H1 (cell line): Measurements from ENCODE around the gene AICDA. TPM values are rescaled to one million over a fixed set of nuclear protein-coding genes. Genes with fewer than 3 reads are reported as not detected.
"Not testable (repeated sequence)": the region's sequence is repeated elsewhere in the genome, so short reads cannot be mapped to it uniquely, and the experiment has no call there.

ENCODE experiments used
- CTCF ChIA-PET: fragments of 300-600 bp; sonication (Branson Sonifier 250); formaldehyde crosslinking; loops from one replicate; lab custom pipeline; 2021; ENCODE audit not compliant: partially characterized antibody; lab: Charles Lee
- POLR2A ChIA-PET: fragments of 300-600 bp; sonication (Branson Sonifier 250); formaldehyde crosslinking; loops from one replicate; lab custom pipeline; 2021; ENCODE audit warnings: inconsistent platforms; ENCODE audit not compliant: partially characterized antibody; lab: Charles Lee
- DNase-seq, 2 experiments: peaks; one replicate each; pipeline versions ENCODE4 v3.0.0 to v3.0.0-alpha.2; 2010 to 2022; ENCODE audit warnings: low spot score in 2 of 2, low read depth in 1 of 2, mixed read lengths in 1 of 2
- FAIRE-seq: peaks from 2 replicates; lab custom pipeline; 2011; peaks lifted over from hg19 to GRCh38; lab: Jason Lieb, UNC
- H2AFZ ChIP-seq: 2 replicates; pipeline ENCODE4 v1.8.1; 2012; ENCODE audit warnings: low read length, inconsistent platforms
- H2AK5ac ChIP-seq: 2 replicates; pipeline ENCODE4 v1.6.1; 2013; ENCODE audit warnings: low read depth, low read length
- H2BK120ac ChIP-seq: replicated peaks from 2 replicates; pipeline ENCODE3; 2013; ENCODE audit warnings: low read depth, low read length, inconsistent platforms
- H2BK12ac ChIP-seq: 2 replicates; pipeline ENCODE4 v1.6.1; 2013; ENCODE audit warnings: low read depth, low read length
- H2BK15ac ChIP-seq: 2 replicates; pipeline ENCODE4 v1.6.1; 2013; ENCODE audit warnings: low read length
- H2BK20ac ChIP-seq: 2 replicates; pipeline ENCODE4 v1.6.1; 2013; ENCODE audit warnings: low read length
- H2BK5ac ChIP-seq: 2 replicates; pipeline ENCODE4 v1.6.1; 2013; ENCODE audit warnings: low read depth, low read length
- H3K14ac ChIP-seq: 2 replicates; pipeline ENCODE4 v1.6.1; 2013; ENCODE audit warnings: inconsistent platforms; ENCODE audit not compliant: insufficient read length
- H3K18ac ChIP-seq: 2 replicates; pipeline ENCODE4 v1.6.1; 2013; ENCODE audit warnings: low read length; ENCODE audit errors: extremely low read depth
- H3K23ac ChIP-seq: 2 replicates; pipeline ENCODE4 v1.6.1; 2013; ENCODE audit warnings: inconsistent platforms; ENCODE audit not compliant: insufficient read length
- H3K23me2 ChIP-seq: 2 replicates; pipeline ENCODE4 v1.6.1; 2013; ENCODE audit warnings: low read depth, low read length
- H3K27ac ChIP-seq: 2 replicates; pipeline ENCODE4 v1.6.1; 2011; ENCODE audit warnings: low read depth, low read length, inconsistent platforms
- H3K27me3 ChIP-seq, 4 experiments: replicated peaks in 1 of 4; 1 replicate in 1 of 4; 2 replicates in 3 of 4; pipeline versions ENCODE4 v1.6.1 to v1.8.1; 2011 to 2013; ENCODE audit warnings: low read length in 3 of 4, mild to moderate bottlenecking in 3 of 4, inconsistent platforms in 2 of 4, mixed read lengths in 2 of 4, moderate library complexity in 1 of 4; ENCODE audit not compliant: control insufficient read depth in 3 of 4, insufficient read depth in 3 of 4; ENCODE audit errors: extremely low read depth in 1 of 4
- H3K36me3 ChIP-seq, 4 experiments: 2 replicates each; pipeline versions ENCODE4 v1.6.1 to v1.8.1; 2011 to 2013; ENCODE audit warnings: mild to moderate bottlenecking in 4 of 4, low read length in 3 of 4, moderate library complexity in 2 of 4, control low read depth in 1 of 4, inconsistent platforms in 1 of 4; ENCODE audit not compliant: insufficient read depth in 4 of 4, control insufficient read depth in 2 of 4
- H3K4ac ChIP-seq: replicated peaks from 2 replicates; pipeline ENCODE3; 2013; ENCODE audit warnings: low read length, low read depth, mixed read lengths, inconsistent platforms; ENCODE audit not compliant: insufficient read length
- H3K4me1 ChIP-seq, 4 experiments: replicated peaks in 1 of 4; 1 replicate in 1 of 4; 2 replicates in 3 of 4; pipeline versions ENCODE4 v1.6.1 to v1.8.1; 2011 to 2013; ENCODE audit warnings: low read length in 3 of 4, inconsistent platforms in 2 of 4, mixed read lengths in 1 of 4; ENCODE audit not compliant: insufficient read depth in 4 of 4, control insufficient read depth in 3 of 4
- H3K4me2 ChIP-seq, 2 experiments: 2 replicates each; pipeline versions ENCODE4 v1.6.1 to v1.8.1; 2011 to 2013; ENCODE audit warnings: low read depth in 2 of 2, low read length in 2 of 2, control low read depth in 1 of 2, inconsistent platforms in 1 of 2, mild to moderate bottlenecking in 1 of 2; ENCODE audit not compliant: insufficient read depth in 1 of 2
- H3K4me3 ChIP-seq, 4 experiments: fragments of 200-600, 300-600 bp in 1 of 4; sonication (generic), shearing (Covaris generic), sonication (Bioruptor Twin) in 1 of 4; 2 replicates each; pipeline versions ENCODE4 v1.5.1 to v1.8.1; 2011 to 2016; ENCODE audit warnings: low read length in 4 of 4, low read depth in 3 of 4, control low read depth in 2 of 4, inconsistent platforms in 2 of 4, mild to moderate bottlenecking in 2 of 4, mixed read lengths in 1 of 4, moderate library complexity in 1 of 4; ENCODE audit not compliant: insufficient read depth in 2 of 4; ENCODE audit errors: extremely low read depth in 1 of 4
- H3K56ac ChIP-seq: replicated peaks from 2 replicates; pipeline ENCODE3; 2013; ENCODE audit warnings: low read depth, mild to moderate bottlenecking, mixed read lengths, low read length, inconsistent platforms; ENCODE audit not compliant: insufficient read length
- H3K79me1 ChIP-seq: 2 replicates; pipeline ENCODE4 v1.6.1; 2013; ENCODE audit warnings: low read depth, low read length, control low read depth
- H3K79me2 ChIP-seq, 2 experiments: 2 replicates each; pipeline versions ENCODE4 v1.6.1 to v1.8.1; 2012 to 2013; ENCODE audit warnings: low read length in 2 of 2, mild to moderate bottlenecking in 2 of 2, inconsistent platforms in 1 of 2; ENCODE audit not compliant: insufficient read depth in 2 of 2, control insufficient read depth in 1 of 2
- H3K9ac ChIP-seq, 4 experiments: replicated peaks in 1 of 4; 1 replicate in 1 of 4; 2 replicates in 3 of 4; pipeline versions ENCODE4 v1.6.1 to v1.8.1; 2011 to 2013; ENCODE audit warnings: low read depth in 3 of 4, low read length in 3 of 4, control low read depth in 2 of 4, mild to moderate bottlenecking in 2 of 4, moderate library complexity in 2 of 4, inconsistent platforms in 1 of 4; ENCODE audit errors: extremely low read depth in 1 of 4
- H3K9me3 ChIP-seq, 2 experiments: 2 replicates each; pipeline versions ENCODE4 v1.6.1 to v1.8.1; 2012 to 2013; ENCODE audit warnings: mild to moderate bottlenecking in 2 of 2, moderate library complexity in 2 of 2, control low read depth in 1 of 2, inconsistent platforms in 1 of 2, low read depth in 1 of 2, low read length in 1 of 2, mixed read lengths in 1 of 2; ENCODE audit not compliant: insufficient read depth in 2 of 2
- H4K20me1 ChIP-seq, 2 experiments: replicated peaks in 1 of 2; 2 replicates each; pipeline versions ENCODE3 to v1.8.1; 2011 to 2013; ENCODE audit warnings: inconsistent platforms in 2 of 2, low read length in 2 of 2, mild to moderate bottlenecking in 1 of 2; ENCODE audit not compliant: insufficient read depth in 2 of 2, control insufficient read depth in 1 of 2
- H4K5ac ChIP-seq: 2 replicates; pipeline ENCODE4 v1.6.1; 2013; ENCODE audit warnings: low read length, low read depth, mixed read lengths, inconsistent platforms; ENCODE audit not compliant: insufficient read length
- H4K8ac ChIP-seq: 2 replicates; pipeline ENCODE4 v1.8.0; 2013; ENCODE audit warnings: mild to moderate bottlenecking, moderate library complexity, low read length, inconsistent platforms; ENCODE audit not compliant: insufficient read depth; ENCODE audit errors: extremely low read depth
- H4K91ac ChIP-seq: replicated peaks from 2 replicates; pipeline ENCODE3; 2013; ENCODE audit warnings: low read length, mixed read lengths, inconsistent platforms; ENCODE audit not compliant: insufficient read length
- RAD21 ChIP-seq, 2 experiments: IDR thresholded peaks in 1 of 2; conservative IDR thresholded peaks in 1 of 2; 2 replicates each; pipeline ENCODE4 v1.6.1; 2011; ENCODE audit warnings: low read depth in 2 of 2, low read length in 2 of 2, improper control_type of control experiment in 1 of 2, inconsistent platforms in 1 of 2, mild to moderate bottlenecking in 1 of 2, moderate library complexity in 1 of 2
- WGBS, 2 experiments: shearing (Covaris generic) in 1 of 2; methylation state at CpG; one replicate each; pipeline versions ENCODE4 v1.1.6 to v1.1.7; 2013 to 2015; ENCODE audit warnings: low lambda C conversion rate in 2 of 2, mixed read lengths in 2 of 2, inconsistent platforms in 1 of 2, low coverage in 1 of 2, missing lambda C conversion rate in 1 of 2; ENCODE audit not compliant: insufficient replicate concordance in 2 of 2, insufficient coverage in 1 of 2, insufficient read length in 1 of 2; ENCODE audit errors: extremely low coverage in 1 of 2, missing lambda C conversion rate in 1 of 2; 5-methylcytosine and 5-hydroxymethylcytosine counted together
- polyA plus RNA-seq, 7 experiments: library from polyadenylated mRNA; depleted of rRNA in 3 of 7; stranded (reverse) in 5 of 7; unstranded in 2 of 7; fragments of >200 nt in 5 of 7; fragments of 200-250 nt in 2 of 7; gene quantifications; 1 replicate in 5 of 7; 2 replicates in 1 of 7; 4 replicates in 1 of 7; pipeline versions ENCODE4 v1.2.1 to v1.2.3, GENCODE V29; 2011 to 2013; ENCODE audit warnings: missing spikeins in 2 of 7, mixed read lengths in 2 of 7
- total RNA-seq: library from RNA; stranded (reverse); fragmentation: NEBNext Ultra II Directional; extraction: Animal tissue kit (Norgen Biotek cat#: 25700); gene quantifications from 2 replicates; pipeline ENCODE4 v1.2.1, GENCODE V29; 2021
- TF ChIP-seq, protein P1 (sequence below), 3 experiments: IDR thresholded peaks; 1 replicate in 2 of 3; 2 replicates in 1 of 3; pipeline versions ENCODE4 v1.5.1 to v1.6.1; 2011; ENCODE audit warnings: low read length in 3 of 3, mild to moderate bottlenecking in 3 of 3, inconsistent platforms in 2 of 3, low read depth in 1 of 3, moderate library complexity in 1 of 3; ENCODE audit not compliant: insufficient read depth in 1 of 3; ENCODE audit errors: control extremely low read depth in 1 of 3

Gene AICDA
- total and polyA plus RNA-seq, 2 of the 8 experiments (the other 6 are each of a cell fraction or from before 2014, with no cell fraction given): not detected

DNA sequence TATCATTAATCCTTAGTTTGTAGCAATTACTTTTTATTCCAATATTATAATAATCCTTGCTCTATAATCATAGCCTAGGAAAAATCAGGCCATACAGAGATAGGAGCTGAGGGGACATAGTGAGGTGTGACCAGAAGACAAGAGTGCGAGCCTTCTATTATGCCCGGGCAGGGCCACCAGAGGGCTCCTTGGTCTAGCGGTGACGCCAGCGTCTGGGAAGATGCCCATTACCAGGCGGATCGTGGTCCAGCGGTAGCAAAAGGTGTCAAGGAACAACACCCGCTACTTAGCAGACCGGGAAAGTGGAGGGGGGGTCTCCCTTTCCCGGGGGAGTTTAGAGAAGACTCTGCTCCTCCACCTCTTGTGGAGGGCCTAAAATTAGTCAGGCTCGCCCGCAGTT lies 28.2 kb downstream of the AICDA start:
- H3K4me1 ChIP-seq, H3K27ac ChIP-seq, H3K14ac ChIP-seq, H2AFZ ChIP-seq, H3K23ac ChIP-seq, POLR2A ChIA-PET, H4K5ac ChIP-seq, H2BK15ac ChIP-seq, H3K4ac ChIP-seq, H2BK20ac ChIP-seq, H3K9ac ChIP-seq, H2AK5ac ChIP-seq, H3K4me2 ChIP-seq, H3K23me2 ChIP-seq, H3K56ac ChIP-seq, H3K4me3 ChIP-seq, H4K8ac ChIP-seq, H2BK12ac ChIP-seq, H3K79me2 ChIP-seq, H4K20me1 ChIP-seq, H3K36me3 ChIP-seq, H3K27me3 ChIP-seq, H4K91ac ChIP-seq, H3K79me1 ChIP-seq, H3K18ac ChIP-seq, H3K9me3 ChIP-seq, H2BK5ac ChIP-seq, H2BK120ac ChIP-seq, FAIRE-seq: not testable (repeated sequence)
- WGBS, 2 experiments: 96% methylated on average over 11 of the region's 13 CpGs; no CpG with 5 or more reads in 1 of the 2 experiments
- TF ChIP-seq, protein P1, sequence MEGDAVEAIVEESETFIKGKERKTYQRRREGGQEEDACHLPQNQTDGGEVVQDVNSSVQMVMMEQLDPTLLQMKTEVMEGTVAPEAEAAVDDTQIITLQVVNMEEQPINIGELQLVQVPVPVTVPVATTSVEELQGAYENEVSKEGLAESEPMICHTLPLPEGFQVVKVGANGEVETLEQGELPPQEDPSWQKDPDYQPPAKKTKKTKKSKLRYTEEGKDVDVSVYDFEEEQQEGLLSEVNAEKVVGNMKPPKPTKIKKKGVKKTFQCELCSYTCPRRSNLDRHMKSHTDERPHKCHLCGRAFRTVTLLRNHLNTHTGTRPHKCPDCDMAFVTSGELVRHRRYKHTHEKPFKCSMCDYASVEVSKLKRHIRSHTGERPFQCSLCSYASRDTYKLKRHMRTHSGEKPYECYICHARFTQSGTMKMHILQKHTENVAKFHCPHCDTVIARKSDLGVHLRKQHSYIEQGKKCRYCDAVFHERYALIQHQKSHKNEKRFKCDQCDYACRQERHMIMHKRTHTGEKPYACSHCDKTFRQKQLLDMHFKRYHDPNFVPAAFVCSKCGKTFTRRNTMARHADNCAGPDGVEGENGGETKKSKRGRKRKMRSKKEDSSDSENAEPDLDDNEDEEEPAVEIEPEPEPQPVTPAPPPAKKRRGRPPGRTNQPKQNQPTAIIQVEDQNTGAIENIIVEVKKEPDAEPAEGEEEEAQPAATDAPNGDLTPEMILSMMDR (IDR thresholded peaks at IDR 0.05; ENCODE audit: control extremely low read depth in 1 of 3, insufficient read depth in 1 of 3, low read depth in 1 of 3, low read length in 3 of 3): peak; percentile 13 to 31 (median 22); a peak in 3 of 4 replicates
- peak; percentile 37 to 42; a peak in 3 of 4 replicates for TF ChIP-seq RAD21 (IDR thresholded peaks at IDR 0.05 in 1 of 2, conservative IDR thresholded peaks at IDR 0.05 in 1 of 2; ENCODE audit: low read depth in 2 of 2, low read length in 2 of 2)
- DNase-seq: peak in 1 of 2 experiments; percentile 63
- CTCF ChIA-PET: interaction anchor here (0.7 to 1.2 kb wide), 8 partner anchors 14 to 307 kb away, joined by 3 to 5 read pairs (median 3); no protein-coding TSS in a partner anchor
